ENCODE measurements around the gene OR10P1. TPM values are rescaled to one million over a fixed set of nuclear protein-coding genes. Genes with fewer than 3 reads are reported as not detected.
A peak's percentile ranks its signal among the peaks of the same experiment; 100 is the strongest.
"Not testable (repeated sequence)": the region's sequence is repeated elsewhere in the genome, so short reads cannot be mapped to it uniquely, and the experiment has no call there.

Gene OR10P1, protein sequence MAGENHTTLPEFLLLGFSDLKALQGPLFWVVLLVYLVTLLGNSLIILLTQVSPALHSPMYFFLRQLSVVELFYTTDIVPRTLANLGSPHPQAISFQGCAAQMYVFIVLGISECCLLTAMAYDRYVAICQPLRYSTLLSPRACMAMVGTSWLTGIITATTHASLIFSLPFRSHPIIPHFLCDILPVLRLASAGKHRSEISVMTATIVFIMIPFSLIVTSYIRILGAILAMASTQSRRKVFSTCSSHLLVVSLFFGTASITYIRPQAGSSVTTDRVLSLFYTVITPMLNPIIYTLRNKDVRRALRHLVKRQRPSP
- total RNA-seq (2014; rRNA removed; shearing (Covaris generic)), result not detected in 2 replicates

DNA sequence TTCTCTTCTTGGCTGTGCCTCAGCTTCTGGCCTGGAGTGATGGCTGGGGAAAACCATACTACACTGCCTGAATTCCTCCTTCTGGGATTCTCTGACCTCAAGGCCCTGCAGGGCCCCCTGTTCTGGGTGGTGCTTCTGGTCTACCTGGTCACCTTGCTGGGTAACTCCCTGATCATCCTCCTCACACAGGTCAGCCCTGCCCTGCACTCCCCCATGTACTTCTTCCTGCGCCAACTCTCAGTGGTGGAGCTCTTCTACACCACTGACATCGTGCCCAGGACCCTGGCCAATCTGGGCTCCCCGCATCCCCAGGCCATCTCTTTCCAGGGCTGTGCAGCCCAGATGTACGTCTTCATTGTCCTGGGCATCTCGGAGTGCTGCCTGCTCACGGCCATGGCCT is at the start of gene OR10P1:
Gene OR10P1, plus strand, starts transcription at position 40 of the 400 bp plus-strand sequence. Its CDS starts 0 bp downstream, at position 40.
- no peak for DNase-seq (ENCODE audit: low spot score)

DNA sequence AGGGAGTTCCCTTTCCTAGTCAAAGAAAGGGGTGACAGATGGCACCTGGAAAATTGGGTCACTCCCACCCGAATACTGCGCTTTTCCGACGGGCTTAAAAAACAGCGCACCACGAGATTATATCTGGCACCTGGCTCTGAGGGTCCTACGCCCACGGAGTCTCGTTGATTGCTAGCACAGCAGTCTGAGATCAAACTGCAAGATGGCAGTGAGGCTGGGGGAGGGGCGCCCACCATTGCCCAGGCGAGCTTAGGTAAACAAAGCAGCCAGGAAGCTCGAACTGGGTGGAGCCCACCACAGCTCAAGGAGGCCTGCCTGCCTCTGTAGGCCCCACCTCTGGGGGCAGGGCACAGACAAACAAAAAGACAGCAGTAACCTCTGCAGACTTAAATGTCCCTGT is 46.5 kb upstream of the OR10P1 start:
- not testable (repeated sequence) for DNase-seq (ENCODE audit: low spot score)

DNA sequence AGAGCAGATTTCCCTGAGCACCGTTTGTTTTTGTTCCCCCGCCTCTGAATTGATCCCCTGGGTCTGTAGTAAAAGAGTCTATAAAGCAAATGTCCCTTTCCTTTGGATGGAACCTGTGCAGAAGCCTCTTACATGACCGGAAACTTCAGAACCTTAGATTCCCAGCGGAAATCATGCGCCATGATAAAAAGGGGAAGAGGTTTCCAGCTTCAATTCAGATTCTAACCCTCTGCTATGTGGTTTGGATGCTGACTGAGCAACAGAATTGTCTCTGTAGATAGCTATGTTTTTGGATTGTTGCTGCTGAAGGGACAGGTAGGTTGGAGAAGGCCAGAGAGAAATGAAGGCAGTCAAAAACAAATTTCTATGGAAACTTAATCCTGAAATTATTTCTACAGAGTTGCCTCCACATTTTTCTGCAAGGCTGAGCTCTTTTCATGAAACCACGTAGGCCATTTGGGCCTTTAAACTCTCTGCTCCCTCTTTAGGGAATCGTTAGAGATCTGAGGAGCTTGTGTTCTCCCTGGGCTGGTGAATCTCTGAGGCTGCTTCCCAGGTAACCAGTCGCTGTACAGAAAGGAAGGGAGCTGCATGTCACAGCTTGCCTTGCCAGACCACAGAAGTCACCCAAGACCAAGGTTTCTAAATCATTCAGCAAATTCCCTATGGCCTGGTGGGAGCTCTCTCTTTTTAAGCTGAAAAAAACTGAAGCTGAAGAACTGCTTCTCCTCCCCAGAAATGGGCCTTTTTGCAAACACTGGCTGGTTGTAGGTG is 28.7 kb upstream of the OR10P1 start:
- DNase-seq (ENCODE audit: low spot score), result no peak

DNA sequence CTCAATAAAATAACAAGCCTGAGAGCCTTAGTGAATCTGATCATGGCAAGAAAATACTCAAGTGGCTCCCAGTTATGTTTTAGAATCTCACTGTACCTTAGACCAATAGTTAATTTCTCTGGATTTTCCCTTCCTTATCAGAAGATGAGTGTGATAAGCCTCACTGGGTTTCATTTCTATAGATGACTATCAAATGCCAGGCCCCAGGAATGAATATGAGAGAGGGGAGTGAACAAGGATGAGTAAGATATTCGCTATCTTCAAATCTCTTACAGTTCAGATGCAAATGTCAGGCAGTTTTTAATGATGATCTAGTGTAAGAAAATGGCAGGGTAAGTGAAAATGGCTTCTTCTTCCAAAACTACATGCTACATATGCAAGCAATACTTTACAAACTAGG is 26.1 kb upstream of the OR10P1 start:
- DNase-seq (ENCODE audit: low spot score), result no peak

DNA sequence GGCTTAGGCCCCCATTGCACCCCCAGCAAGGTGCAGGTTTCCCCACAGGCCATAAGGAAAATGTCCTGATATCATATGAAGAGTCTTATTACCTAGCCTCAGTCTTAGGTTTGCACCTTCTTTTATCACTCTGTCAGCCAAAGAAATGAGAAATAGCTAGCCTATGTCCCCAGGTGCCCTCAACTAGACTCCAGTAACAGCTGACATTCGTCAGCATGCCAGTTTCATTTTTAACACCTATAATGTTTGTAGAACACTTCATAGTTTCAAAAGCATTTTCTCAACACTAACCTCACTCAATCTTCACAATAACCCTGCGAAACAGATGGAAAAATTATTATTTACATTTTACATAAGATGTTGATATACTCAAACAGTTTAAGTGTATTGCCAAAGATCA is 24.0 kb upstream of the OR10P1 start:
- no peak for DNase-seq (ENCODE audit: low spot score)

DNA sequence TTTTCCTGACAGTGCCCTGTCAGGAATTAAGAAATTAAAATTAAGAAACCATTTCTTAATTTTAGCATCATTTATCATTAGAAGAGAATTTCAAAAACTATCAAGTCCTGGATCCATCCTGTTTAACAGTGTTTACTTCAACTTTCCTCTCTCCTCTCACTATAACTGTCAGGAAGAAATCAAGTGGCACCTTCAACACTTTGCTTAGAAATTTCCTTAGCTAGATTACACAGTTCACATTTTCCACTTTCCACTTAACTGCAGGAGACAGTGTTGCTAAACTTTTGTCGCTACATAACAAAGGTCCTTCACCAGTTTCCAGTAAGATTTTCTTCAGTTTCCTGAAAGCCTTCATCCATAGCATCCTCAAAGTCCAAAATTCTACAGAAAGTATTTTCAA is 21.9 kb upstream of the OR10P1 start:
- no peak for DNase-seq (ENCODE audit: low spot score)

DNA sequence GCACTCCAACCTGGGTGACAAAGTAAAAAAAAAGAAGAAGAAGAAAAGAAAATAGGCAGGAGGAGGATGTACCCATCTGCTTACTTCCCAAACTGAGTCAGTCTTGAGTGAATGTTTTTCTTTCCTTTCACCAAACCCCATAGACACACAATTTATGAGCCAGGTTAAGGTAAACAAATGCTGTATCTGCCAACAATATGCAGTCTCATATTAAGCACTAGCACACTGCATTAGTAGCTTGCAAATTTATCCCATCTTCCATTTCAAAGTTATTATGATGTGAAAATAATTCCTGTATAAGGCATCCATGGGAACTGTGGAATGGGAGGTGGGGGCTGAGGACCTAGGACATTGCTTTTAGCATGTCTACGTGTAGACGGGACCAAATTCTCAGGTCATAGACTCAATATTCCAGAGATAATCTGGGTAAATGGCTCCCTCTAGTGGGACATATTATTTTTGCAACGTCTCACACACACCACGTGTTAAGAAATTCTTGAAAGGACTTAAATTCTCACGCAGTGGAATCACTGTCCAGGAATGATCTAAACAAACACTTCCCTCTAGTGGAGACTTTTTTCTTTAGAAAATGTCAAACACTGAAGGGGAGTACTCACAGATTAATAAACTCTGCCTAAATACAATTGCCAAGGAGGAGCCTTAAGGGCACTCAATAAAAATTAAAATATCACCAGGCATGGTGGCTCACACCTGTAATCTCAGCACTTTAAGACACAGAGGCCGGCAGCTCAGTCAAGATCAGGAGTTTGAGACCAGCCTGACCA is 17.1 kb upstream of the OR10P1 start:
- peak; percentile 86 for DNase-seq (ENCODE audit: low spot score)

DNA sequence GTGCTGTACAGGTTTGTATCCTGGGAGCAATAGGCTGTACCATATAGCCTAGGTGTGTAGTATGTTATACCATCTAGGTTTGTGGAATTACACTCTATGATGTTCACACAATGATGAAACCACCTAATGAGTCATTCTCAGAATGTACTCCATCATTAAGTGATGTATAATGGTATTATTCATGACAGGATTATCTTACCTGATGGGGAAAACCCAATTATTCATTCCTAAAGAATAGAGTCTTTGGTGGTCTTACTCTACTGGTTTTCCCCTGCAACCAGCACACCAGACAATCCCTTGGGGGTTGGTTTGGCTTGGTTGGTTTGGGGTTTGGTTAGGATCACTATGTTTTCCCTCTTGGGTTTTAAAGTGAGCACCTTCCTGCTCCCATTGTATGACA is 12.6 kb upstream of the OR10P1 start:
- DNase-seq (ENCODE audit: low spot score), result no peak

DNA sequence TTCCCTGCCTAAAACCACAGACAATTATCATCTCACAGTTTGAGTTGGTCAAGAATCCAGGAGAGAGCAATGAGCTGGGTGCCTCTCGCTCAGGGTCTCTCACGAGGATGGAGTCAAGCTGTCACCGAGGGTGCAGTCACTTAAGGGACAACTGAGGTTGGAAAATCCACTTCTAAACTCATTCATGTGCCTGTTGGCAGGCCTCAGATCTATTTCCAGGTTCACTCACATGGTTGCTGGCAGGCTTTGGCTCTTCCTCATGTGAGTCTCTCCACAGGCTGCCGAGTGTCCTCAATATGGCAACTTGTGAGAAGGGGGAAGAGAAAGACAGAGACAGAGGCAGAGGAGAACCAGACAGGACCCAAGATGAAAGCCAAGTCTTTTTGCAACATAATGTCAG is 10.5 kb upstream of the OR10P1 start:
- no peak for DNase-seq (ENCODE audit: low spot score)

DNA sequence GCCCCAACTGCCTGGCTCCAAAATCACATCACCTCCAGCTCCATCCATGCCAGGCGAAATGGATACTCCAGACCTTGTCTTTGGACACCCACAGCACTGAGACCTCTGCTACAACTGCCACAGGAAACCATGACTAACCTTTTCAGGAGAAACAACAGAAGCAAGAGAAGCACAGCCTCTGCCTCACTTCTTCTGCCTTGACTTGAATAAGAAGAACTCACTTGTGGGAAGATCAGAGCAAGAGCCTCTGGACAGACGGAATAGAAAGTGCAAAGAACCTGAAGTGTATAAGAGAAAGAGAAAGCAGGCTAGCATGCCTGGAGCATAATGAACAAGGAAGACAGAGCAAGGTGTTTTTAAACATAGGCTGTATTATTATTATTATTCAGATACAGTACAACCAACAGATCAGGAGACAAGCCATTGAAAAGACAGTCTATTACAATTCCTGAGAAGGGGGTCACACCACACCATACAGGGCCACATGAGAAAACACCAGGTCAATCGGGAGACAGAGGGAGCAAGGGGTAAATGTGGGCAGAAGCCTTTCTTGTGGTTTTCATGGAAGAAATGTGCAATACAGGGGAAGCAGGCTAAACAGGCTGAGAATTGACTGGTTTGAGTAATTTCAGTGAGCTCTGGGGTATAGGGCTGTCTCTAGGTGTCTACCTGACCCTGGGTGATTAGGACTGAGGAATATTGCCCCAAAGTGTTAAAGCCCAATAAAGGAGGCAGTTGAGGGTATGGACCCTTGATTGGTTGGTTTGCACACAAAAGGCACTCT is 7.4 kb upstream of the OR10P1 start:
- DNase-seq (ENCODE audit: low spot score), result no peak

DNA sequence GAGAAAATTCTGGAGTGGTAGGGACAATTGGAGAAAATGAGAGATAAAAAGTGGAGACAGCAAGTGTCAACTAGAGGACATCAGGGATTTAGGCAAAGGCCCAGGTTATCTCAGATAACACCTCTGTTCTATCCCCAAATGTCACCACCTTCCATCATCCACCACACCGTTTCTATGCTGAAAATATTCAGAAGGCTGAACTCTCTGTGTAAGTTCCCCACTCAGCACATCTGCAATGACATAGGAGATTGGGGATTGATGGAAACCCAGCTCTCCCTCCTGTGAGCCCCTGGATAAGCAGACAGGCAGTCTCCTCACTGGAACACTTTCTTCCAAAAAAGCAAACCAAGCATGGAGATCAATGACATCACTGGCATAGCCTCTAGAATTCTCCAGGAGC is 5.6 kb upstream of the OR10P1 start:
- DNase-seq (ENCODE audit: low spot score), result no peak

DNA sequence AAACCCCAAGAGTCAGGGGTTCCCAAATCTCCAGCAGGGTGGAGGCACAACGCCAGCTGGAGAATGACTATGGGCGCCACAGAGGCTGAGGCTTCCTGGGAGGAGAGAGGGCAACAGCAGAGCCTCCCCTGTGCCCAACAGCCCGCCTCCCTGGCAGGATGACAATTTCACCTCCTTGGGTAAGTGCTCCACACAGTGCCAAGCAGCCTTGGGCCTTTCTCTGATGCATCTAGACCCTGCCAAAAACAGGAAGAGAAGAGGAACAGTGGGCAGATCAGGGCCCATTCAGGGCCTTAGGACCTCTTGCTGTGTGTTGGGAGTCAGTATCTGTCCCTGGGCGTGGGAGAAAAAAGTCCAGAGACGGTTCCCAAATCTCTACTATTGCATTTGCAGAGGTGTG is 5.0 kb upstream of the OR10P1 start:
- DNase-seq (ENCODE audit: low spot score), result no peak

DNA sequence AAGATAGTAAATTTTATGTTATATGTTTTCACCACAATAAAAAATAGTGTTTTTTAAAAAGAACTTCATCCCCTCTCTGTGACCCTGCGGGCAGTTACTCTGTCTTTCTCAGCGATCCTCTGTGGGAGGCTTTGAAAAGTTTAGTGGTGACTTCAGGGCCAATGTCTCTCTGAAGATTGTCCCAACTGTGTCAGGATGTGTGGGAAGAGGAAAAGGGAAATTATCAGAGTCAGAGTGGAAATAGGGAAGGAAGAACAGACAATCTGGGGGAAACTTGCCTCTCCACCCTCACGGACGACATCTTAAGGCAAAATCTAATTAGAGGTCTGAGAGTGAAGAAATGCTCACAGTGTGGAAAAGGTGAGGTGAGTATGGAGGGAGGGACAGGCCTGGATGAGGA is 3.5 kb upstream of the OR10P1 start:
- no peak for DNase-seq (ENCODE audit: low spot score)

DNA sequence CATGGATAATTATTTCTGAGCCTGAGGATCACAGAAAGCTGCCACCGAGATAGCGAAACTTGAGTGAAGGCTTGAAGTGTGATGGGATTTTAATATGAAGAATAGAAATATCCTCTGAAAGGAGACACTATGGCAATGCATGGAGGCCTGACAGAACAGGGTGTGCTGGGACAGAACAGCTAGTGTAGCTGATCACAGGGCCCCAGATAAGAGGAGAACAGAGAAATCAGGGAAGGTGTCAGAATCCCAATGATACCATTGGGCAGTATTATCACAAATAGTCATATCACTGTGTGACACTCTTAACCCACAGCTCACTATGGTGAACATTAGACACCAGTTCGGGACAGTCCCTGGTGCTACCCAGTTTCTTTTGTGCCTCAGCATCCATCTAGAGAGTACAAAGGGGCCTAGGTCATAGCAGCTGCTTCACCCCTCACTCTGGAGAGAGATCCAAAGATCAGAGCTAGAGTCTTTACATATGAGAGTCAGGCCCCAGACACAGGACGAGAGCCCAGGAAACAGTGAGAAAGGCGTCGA is 506 bp upstream of the OR10P1 start:
- DNase-seq (ENCODE audit: low spot score), result no peak

DNA sequence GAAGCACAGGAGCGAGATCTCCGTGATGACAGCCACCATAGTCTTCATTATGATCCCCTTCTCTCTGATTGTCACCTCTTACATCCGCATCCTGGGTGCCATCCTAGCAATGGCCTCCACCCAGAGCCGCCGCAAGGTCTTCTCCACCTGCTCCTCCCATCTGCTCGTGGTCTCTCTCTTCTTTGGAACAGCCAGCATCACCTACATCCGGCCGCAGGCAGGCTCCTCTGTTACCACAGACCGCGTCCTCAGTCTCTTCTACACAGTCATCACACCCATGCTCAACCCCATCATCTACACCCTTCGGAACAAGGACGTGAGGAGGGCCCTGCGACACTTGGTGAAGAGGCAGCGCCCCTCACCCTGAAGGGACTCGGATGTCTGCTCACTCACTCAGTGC is 775 bp downstream of the OR10P1 start:
- no peak for DNase-seq (ENCODE audit: low spot score)

DNA sequence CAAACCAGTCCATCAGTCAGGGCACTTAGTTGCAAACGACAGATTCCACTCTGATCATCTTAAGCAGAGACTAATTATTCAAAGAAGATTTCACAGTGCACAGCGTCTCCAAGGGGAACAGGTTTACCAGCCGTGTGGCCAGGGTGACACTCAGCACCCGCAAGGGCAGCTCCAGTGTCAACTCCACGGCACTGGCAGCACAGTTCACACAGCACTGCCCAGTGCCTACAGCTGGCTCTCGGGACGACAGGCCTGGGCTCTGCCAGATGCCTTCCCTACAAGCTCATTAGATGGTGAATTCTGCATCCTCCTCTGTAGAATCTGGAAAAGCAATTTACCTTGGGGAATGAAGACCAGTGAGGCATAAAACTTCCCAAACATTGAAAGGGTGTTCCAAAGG is 4.9 kb downstream of the OR10P1 start:
- DNase-seq (ENCODE audit: low spot score), result no peak

DNA sequence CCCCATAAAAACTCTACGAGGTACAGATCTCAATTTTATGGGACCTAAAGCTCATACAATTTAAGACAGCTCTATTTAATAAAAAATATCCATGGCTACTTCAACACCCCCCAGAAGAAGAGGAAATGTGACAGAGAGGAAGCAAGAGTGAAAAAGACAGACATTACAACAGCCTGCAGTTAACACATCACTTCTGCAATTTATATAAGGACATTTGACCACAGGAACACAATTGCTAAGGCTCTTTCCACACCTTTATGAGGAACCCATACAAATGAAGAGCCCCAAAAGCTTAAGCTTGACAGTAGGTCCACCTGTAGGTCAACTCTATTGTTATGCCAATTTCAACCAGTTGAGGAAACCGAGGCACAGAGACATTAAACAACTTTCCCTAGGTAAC is 5.6 kb downstream of the OR10P1 start:
- no peak for DNase-seq (ENCODE audit: low spot score)

DNA sequence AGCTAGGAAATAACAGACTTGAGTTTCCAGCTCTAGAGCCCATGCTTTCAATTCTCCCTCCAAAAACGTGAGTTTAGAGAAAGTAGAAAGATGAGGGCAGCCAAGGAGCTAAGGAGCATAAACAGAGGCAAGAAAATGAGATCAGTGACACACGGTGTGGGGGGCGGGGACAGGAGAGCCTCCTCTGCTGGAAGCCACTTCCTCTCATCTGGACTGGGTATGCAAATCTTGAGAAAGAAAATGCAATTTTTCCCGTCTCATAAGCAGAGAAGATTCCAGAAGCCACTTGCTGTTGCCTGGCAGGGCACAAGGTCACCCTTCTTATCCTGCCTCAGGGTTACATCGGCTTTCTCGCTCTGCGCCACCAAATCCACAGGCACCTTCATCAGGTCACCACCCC is 6.0 kb downstream of the OR10P1 start:
- DNase-seq (ENCODE audit: low spot score), result no peak

DNA sequence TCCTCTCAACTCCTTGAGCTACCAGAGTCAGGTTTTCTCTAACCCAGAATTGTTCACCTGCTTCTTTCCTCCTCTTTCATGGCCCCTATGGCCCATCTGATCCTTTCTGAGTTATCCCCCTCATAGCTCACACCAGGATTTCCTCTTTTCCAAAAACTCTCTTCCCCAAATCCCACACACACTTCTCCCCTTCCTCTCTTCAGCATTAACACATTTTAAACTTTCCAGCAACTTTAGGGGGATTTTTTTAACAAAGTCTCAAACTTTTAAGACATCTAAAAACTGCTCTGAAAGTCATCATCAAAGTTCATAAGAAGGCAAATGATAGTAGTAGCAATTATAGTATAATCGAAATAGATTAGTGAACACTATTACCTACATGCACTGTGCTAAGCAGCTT is 7.9 kb downstream of the OR10P1 start:
- no peak for DNase-seq (ENCODE audit: low spot score)

DNA sequence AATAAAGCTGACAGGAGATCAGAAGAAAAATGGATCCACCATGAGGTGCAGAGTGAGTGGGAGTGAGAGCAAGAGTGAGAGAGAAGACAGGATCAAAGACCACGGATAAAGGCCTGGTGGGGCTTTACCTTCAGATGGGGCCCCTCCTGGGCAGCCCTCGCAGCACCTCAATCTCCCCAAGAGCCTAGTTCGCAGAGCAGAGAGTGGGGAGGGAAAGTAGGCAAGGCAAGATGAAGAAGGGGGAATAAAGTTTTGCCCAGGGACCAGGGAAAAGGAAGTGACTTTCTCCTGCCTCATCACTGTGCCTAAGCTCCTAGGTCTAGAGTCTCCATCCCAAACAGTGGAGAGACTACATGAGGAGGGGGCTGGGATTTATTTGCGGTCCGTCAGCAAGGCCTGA is 10.3 kb downstream of the OR10P1 start:
- no peak for DNase-seq (ENCODE audit: low spot score)

DNA sequence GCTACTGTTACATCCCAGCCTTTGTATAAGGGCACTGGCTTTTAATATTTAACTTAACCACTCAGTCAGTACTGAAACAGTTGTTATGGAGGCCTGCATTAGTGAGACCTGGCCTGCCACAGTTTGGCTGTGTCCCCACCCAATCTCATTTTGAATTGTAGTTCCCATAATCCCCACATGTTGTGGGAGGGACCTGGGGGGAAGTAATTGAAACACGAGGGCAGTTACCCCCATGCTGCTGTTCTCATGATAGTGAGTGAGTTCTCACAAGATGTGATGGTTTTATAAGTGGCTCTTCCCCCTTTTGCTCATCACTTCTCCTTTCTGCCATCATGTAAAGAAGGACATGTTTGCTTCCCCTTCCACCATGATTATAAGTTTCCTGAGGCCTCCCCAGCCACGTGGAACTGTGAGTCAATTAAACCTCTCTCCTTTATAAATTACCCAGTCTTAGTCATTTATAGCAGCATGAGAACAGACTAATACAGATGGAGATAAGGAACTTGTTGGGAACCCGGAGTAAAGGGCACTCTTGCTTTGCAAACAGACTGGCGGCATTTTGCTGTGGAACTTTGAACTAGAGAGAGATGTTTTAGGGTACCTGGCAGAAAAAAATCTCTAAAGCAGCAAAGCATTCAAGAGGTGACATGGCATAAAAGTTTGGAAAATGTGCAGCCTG is 14.1 kb downstream of the OR10P1 start:
- DNase-seq (ENCODE audit: low spot score), result not testable (repeated sequence)
